ENCODE data around the gene ARCN1.
A peak's percentile ranks its signal among the peaks of the same experiment; 100 is the strongest.

The ARCN1 gene

DNA sequence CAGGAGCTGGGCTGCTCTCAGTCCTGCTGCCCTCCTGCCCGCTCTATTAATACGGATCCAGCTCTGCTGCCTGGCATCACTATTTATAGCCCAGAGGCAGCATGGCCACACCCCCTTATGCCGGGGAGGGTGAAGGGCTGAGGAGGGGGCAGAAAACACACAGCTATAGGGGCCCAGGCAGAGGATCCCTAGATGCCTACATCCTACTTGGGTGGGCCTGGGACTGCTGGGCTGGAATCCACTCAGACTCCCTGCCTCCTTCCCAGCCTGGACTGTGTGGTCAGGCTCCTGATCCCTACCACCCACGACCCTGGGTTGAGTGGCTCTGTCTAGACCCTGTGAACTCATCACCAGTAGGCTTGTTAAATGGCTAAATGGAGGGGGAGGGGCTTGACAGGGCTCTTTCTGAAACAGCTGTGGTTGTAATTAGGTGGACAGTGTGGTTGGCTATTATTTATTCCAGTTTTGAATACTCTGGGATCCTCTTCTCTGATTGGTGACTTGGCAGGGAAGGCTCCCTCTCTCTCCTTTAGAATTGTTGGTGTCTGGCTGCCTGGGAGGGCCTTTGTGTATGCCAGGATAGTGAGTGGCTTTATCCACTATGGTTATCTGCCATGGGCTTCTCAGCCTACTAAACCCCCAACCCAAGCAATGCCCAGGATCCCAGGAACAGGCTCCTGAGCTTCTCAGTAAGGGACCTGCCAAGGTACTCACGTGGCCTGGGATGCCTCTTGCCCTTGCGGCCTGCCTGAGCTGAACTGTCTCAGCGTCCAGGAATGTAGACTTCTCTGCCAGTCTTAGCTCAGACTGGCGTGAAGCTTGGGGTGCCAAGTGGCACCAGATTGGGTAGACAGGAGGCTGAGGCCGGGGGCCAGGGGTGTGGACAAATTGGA, 50.4 kb downstream of the ARCN1 start:
- Histone ChIP-seq H3K9me3 (no peaks in the 10 kb centered on the region), H3K4me3 (peak overlapping the region; percentile 58 to 62), H3K4me1 (peaks cover 5 to 67% (median 59%) of the 10 kb centered on the region in 4 donors), H3K36me3 (peaks cover 23 to 38% (median 31%) of the 10 kb centered on the region in 3 donors), H3K27ac (peak overlapping the region; percentile 87 to 93), H3K27me3 (no peaks in the 10 kb centered on the region)
- DNase-seq: peak in 1 of 2 donors; percentile 81
- intact Hi-C loops (cut with DNase I; ENCODE audit: low total_unique reads): no loop called here
- TF ChIP-seq, protein P1, sequence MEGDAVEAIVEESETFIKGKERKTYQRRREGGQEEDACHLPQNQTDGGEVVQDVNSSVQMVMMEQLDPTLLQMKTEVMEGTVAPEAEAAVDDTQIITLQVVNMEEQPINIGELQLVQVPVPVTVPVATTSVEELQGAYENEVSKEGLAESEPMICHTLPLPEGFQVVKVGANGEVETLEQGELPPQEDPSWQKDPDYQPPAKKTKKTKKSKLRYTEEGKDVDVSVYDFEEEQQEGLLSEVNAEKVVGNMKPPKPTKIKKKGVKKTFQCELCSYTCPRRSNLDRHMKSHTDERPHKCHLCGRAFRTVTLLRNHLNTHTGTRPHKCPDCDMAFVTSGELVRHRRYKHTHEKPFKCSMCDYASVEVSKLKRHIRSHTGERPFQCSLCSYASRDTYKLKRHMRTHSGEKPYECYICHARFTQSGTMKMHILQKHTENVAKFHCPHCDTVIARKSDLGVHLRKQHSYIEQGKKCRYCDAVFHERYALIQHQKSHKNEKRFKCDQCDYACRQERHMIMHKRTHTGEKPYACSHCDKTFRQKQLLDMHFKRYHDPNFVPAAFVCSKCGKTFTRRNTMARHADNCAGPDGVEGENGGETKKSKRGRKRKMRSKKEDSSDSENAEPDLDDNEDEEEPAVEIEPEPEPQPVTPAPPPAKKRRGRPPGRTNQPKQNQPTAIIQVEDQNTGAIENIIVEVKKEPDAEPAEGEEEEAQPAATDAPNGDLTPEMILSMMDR (IDR thresholded peaks at IDR 0.05): no peak

DNA sequence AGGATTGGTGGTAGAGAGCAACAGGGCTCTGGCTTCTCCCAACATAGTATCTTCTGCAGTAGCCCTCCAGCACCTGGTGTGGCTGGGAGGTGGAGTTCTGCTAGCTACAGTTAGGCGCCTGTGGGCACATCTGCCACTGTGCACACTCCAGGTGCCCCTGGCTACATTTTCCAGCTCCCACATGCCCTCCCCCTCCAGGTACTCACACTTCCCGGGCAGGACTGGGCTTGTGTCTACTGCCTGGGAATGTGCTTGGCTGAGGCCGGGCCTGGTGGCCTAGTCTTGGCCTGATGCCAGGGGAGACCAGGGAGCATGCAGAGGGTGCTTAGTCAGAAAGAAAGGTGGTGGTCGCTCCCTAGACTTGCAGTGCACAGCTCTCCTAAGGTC, 51.1 kb downstream of the ARCN1 start:
- TF ChIP-seq, protein P1 (IDR thresholded peaks at IDR 0.05): no peak
- peak overlapping the region in 1 of 2 donors; percentile 62 for H3K4me3 ChIP-seq
- H3K36me3 ChIP-seq: peaks cover 29 to 45% (median 37%) of the 10 kb centered on the region in 3 donors
- H3K9me3 ChIP-seq: no peaks in the 10 kb centered on the region
- peaks cover 5 to 65% (median 54%) of the 10 kb centered on the region in 4 donors for H3K4me1 ChIP-seq
- intact Hi-C loops (cut with DNase I; ENCODE audit: low total_unique reads): no loop called here
- no peak for DNase-seq
- peak overlapping the region; percentile 87 to 93 for H3K27ac ChIP-seq
- H3K27me3 ChIP-seq: no peaks in the 10 kb centered on the region

DNA sequence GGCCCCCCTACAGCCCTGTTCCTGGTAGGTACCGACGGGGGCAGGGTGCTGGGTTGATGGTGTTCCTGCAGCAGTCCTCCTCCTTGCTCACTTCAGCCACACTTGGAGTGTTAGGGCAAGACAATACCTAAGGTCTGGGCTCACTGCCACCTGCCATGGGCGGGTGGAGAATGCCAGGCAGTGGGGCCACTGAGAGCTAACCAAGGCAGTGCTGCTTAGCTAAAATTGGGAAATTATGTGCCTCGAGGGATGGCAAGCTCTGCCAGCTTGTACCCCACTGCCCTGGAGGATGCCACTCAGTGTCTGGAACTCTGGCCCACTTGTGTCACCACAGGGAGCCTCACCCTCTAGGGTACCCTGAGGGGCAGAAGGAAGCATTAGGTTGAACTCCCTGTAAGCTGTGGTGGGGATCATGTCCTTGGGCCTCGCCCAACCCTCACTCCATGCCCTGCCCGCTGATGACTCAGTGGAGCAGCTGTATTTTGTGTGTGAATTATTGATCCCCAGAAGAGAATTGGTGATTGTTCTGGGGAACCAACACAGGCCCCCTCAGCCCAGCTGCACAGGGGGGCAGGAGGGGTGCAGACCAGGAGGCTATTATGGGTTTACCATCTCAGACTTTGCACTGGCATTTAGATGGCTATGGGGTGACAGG, 53.0 kb downstream of the ARCN1 start:
- no peaks in the 10 kb centered on the region for H3K27me3 ChIP-seq
- intact Hi-C loops (cut with DNase I; ENCODE audit: low total_unique reads): no loop called here
- peaks cover 5 to 65% (median 43%) of the 10 kb centered on the region in 4 donors for H3K4me1 ChIP-seq
- no peak overlapping the region for H3K4me3 ChIP-seq
- no peak overlapping the region for H3K27ac ChIP-seq
- DNase-seq: no peak
- H3K9me3 ChIP-seq: no peaks in the 10 kb centered on the region
- TF ChIP-seq, protein P1 (IDR thresholded peaks at IDR 0.05): no peak
- H3K36me3 ChIP-seq: peaks cover 39 to 55% (median 54%) of the 10 kb centered on the region in 3 donors

DNA sequence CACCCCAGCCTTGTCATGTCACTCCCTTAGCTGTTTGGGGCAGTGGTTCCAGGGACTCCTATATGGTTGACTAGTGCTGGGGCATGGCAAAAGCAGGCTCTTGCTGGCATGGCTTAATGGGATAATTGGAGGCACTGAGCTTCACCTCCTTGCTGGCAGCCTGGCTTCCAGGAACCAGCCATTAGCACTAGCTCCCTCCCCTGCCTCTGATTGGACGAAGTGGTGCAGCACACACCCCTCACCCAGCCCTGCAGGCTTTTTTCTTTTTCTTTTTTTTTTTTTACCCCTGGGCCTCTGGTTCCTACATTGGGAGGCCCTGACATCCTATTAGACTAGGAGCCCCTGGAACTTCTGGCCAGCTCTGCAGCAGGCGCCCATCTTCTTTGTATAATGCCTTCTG, 53.8 kb downstream of the ARCN1 start:
- Histone ChIP-seq H3K27me3 (no peaks in the 10 kb centered on the region), H3K27ac (no peak overlapping the region), H3K9me3 (no peaks in the 10 kb centered on the region), H3K4me3 (no peak overlapping the region), H3K36me3 (peaks cover 39 to 63% (median 56%) of the 10 kb centered on the region in 3 donors), H3K4me1 (peaks cover 5 to 64% (median 35%) of the 10 kb centered on the region in 4 donors)
- DNase-seq: no peak
- intact Hi-C loops (cut with DNase I; ENCODE audit: low total_unique reads): no loop called here
- TF ChIP-seq, protein P1 (IDR thresholded peaks at IDR 0.05): no peak

DNA sequence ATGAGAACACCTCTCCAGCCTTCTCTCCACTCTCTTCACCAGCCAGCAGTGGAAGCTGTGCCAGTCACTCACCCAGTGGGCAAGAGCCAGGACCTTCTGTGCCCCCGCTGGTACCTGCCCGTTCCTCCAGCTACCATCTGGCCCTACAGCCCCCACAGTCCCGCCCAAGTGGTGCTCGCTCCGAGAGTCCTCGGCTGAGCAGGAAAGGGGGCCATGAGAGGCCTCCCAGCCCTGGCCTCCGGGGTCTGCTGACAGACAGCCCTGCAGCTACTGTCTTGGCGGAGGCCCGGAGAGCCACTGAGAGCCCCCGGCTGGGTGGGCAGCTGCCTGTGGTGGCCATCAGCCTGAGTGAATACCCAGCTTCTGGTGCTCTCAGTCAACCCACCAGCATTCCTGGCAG, 55.4 kb downstream of the ARCN1 start:
- Histone ChIP-seq H3K27me3 (no peaks in the 10 kb centered on the region), H3K4me1 (peaks cover 0 to 52% (median 22%) of the 10 kb centered on the region in 4 donors), H3K4me3 (no peak overlapping the region), H3K9me3 (no peaks in the 10 kb centered on the region), H3K36me3 (peaks cover 50 to 79% (median 72%) of the 10 kb centered on the region in 3 donors), H3K27ac (no peak overlapping the region)
- no peak for DNase-seq
- intact Hi-C loops (cut with DNase I; ENCODE audit: low total_unique reads): no loop called here
- TF ChIP-seq, protein P1 (IDR thresholded peaks at IDR 0.05): no peak
